Measurements from ENCODE around the gene PDCD11. TPM values are rescaled to one million over a fixed set of nuclear protein-coding genes. Genes with fewer than 3 reads are reported as not detected.

Gene PDCD11
- total RNA-seq, 1 experiment from 2014 or later, result 20.4 TPM

- ChIA-PET POLR2A (ENCODE audit: unreplicated experiment) (no interaction called here), CTCF (no interaction called here)
- no peaks in the 10 kb centered on the region for H3K9me2 ChIP-seq (ENCODE audit: insufficient read depth)
- no peaks in the 10 kb centered on the region for H3K36me3 ChIP-seq (ENCODE audit: low read depth)
- no peaks in the 10 kb centered on the region; the same call in 1 of the 2 replicates for H4K20me1 ChIP-seq (ENCODE audit: insufficient read depth)
- no peaks in the 10 kb centered on the region for H3K27me3 ChIP-seq (ENCODE audit: insufficient read depth, low read depth)
- intact Hi-C loops (cut with micrococcal nuclease; ENCODE audit: unreplicated experiment), result loop anchor here (5.0 kb wide), 1 partner anchor 37 kb away; the partner anchor contains the start of gene CALHM3
- peaks cover 4% of the 10 kb centered on the region; the same call in 1 of the 2 replicates for H3F3A ChIP-seq (ENCODE audit: insufficient read depth, low read depth)
- H3K4me1 ChIP-seq (replicated peaks; ENCODE audit: insufficient read depth), result no peaks in the 10 kb centered on the region
- H2AFZ ChIP-seq, result no peak overlapping the region
- TF ChIP-seq EZH2 (IDR thresholded peaks at IDR 0.05; ENCODE audit: low read depth), result no peak
- no peak for TF ChIP-seq CTCF (conservative IDR thresholded peaks at IDR 0.05)
- H3K27ac ChIP-seq, result no peak overlapping the region
- DNase-seq, result no peak
- no peaks in the 10 kb centered on the region for H3K9me3 ChIP-seq (ENCODE audit: insufficient read depth, low read depth)
- BruUV-seq (replicated peaks), result no TSS peak
- H3K4me3 ChIP-seq, result no peak overlapping the region
- H3K4me2 ChIP-seq, result no peak overlapping the region
- H3K79me2 ChIP-seq (ENCODE audit: low read depth), result no peaks in the 10 kb centered on the region
Measured at GRCh38 chr10:103440416-103440815, 44.0 kb downstream of the PDCD11 start.

GRCh38 chr10:103441206-103441605 is 44.8 kb downstream of the PDCD11 start:
- TF ChIP-seq EZH2 (IDR thresholded peaks at IDR 0.05; ENCODE audit: low read depth) (no peak), CTCF (conservative IDR thresholded peaks at IDR 0.05) (no peak)
- no peaks in the 10 kb centered on the region for H3K4me1 ChIP-seq (replicated peaks; ENCODE audit: insufficient read depth)
- no peaks in the 10 kb centered on the region; the same call in 1 of the 2 replicates for H4K20me1 ChIP-seq (ENCODE audit: insufficient read depth)
- no peak overlapping the region for H3K4me3 ChIP-seq
- no peak overlapping the region for H3K27ac ChIP-seq
- no peaks in the 10 kb centered on the region for H3K79me2 ChIP-seq (ENCODE audit: low read depth)
- CTCF ChIA-PET, result no interaction called here
- no TSS peak for BruUV-seq (replicated peaks)
- intact Hi-C loops (cut with micrococcal nuclease; ENCODE audit: unreplicated experiment), result loop anchor here (5.0 kb wide), 1 partner anchor 36 kb away; the partner anchor contains the start of gene CALHM3
- no peak overlapping the region for H3K4me2 ChIP-seq
- no peaks in the 10 kb centered on the region for H3K27me3 ChIP-seq (ENCODE audit: insufficient read depth, low read depth)
- peaks cover 4% of the 10 kb centered on the region; the same call in 1 of the 2 replicates for H3F3A ChIP-seq (ENCODE audit: insufficient read depth, low read depth)
- H3K9me3 ChIP-seq (ENCODE audit: insufficient read depth, low read depth), result no peaks in the 10 kb centered on the region
- H3K36me3 ChIP-seq (ENCODE audit: low read depth), result no peaks in the 10 kb centered on the region
- POLR2A ChIA-PET (ENCODE audit: unreplicated experiment), result no interaction called here
- DNase-seq, result no peak
- no peak overlapping the region for H2AFZ ChIP-seq
- no peaks in the 10 kb centered on the region for H3K9me2 ChIP-seq (ENCODE audit: insufficient read depth)

- ChIA-PET CTCF (no interaction called here), POLR2A (ENCODE audit: unreplicated experiment) (no interaction called here)
- Histone ChIP-seq H3K4me1 (replicated peaks; ENCODE audit: insufficient read depth) (no peaks in the 10 kb centered on the region), H3K4me2 (no peak overlapping the region), H3K9me3 (ENCODE audit: insufficient read depth, low read depth) (no peaks in the 10 kb centered on the region), H4K20me1 (ENCODE audit: insufficient read depth) (peaks cover 1% of the 10 kb centered on the region; the same call in 1 of the 2 replicates), H3K4me3 (no peak overlapping the region), H3K36me3 (ENCODE audit: low read depth) (no peaks in the 10 kb centered on the region), H3K9me2 (ENCODE audit: insufficient read depth) (no peaks in the 10 kb centered on the region), H3F3A (ENCODE audit: insufficient read depth, low read depth) (peaks cover 4% of the 10 kb centered on the region; the same call in 1 of the 2 replicates), H3K27ac (no peak overlapping the region), H3K79me2 (ENCODE audit: low read depth) (no peaks in the 10 kb centered on the region), H3K27me3 (ENCODE audit: insufficient read depth, low read depth) (no peaks in the 10 kb centered on the region), H2AFZ (no peak overlapping the region)
- intact Hi-C loops (cut with micrococcal nuclease; ENCODE audit: unreplicated experiment), result loop anchor here (5.0 kb wide), 1 partner anchor 36 kb away; the partner anchor contains the start of gene CALHM3
- TF ChIP-seq CTCF (conservative IDR thresholded peaks at IDR 0.05), result no peak
- BruUV-seq (replicated peaks), result no TSS peak
- no peak for DNase-seq
Measured at GRCh38 chr10:103441611-103442010, 45.2 kb downstream of the PDCD11 start.

Measured in PC-9 (cell line).